ENCODE measurements around the gene MAP3K5.

MAP3K5 gene

GRCh38 chr6:136740050-136740974 is 52.0 kb downstream of the MAP3K5 start:
- no peak for DNase-seq
- no CpG with 5 or more reads among the region's 10 CpGs for WGBS (ENCODE audit: extremely low coverage, insufficient coverage, low lambda C conversion rate)

GRCh38 chr6:136739501-136739900 is 52.8 kb downstream of the MAP3K5 start:
- Histone ChIP-seq H2BK120ac (ENCODE audit: low read depth, low read length) (no peak overlapping the region), H3K56ac (ENCODE audit: low read length) (no peak overlapping the region), H3K4ac (ENCODE audit: low read depth, low read length) (no peak overlapping the region), H3K79me1 (ENCODE audit: low read length) (no peaks in the 10 kb centered on the region), H3K18ac (ENCODE audit: low read length) (no peak overlapping the region), H3K4me2 (ENCODE audit: low read length) (no peak overlapping the region), H3K23ac (ENCODE audit: low read length) (no peak overlapping the region), H3K4me3 (ENCODE audit: low read length) (no peak overlapping the region), H4K5ac (ENCODE audit: low read length) (no peak overlapping the region), H3K4me1 (ENCODE audit: control insufficient read depth, low read depth, low read length) (no peaks in the 10 kb centered on the region), H2BK5ac (ENCODE audit: low read length) (no peak overlapping the region), H3K9ac (ENCODE audit: low read length) (no peak overlapping the region), H3K27me3 (ENCODE audit: insufficient read depth, low read length, poor library complexity) (no peaks in the 10 kb centered on the region), H3K27ac (ENCODE audit: low read depth, low read length) (no peak overlapping the region), H2BK15ac (replicated peaks; ENCODE audit: low read depth) (no peak overlapping the region), H3K79me2 (ENCODE audit: control insufficient read depth, insufficient read depth, low read length) (no peaks in the 10 kb centered on the region), H2AK5ac (ENCODE audit: low read length) (no peak overlapping the region), H4K8ac (ENCODE audit: low read depth, low read length) (no peak overlapping the region), H3K36me3 (ENCODE audit: control insufficient read depth, insufficient read depth, low read length) (no peaks in the 10 kb centered on the region)
- no CpG with 5 or more reads among the region's 3 CpGs for WGBS (ENCODE audit: extremely low coverage, insufficient coverage, low lambda C conversion rate)
- DNase-seq = no peak

More at GRCh38 chr6:136740050-136740974, 52.0 kb downstream of the MAP3K5 start:
- no peak overlapping the region for H2BK15ac ChIP-seq (replicated peaks; ENCODE audit: low read depth)
- no peak overlapping the region for H2AK5ac ChIP-seq (ENCODE audit: low read length)
- H2BK120ac ChIP-seq (ENCODE audit: low read depth, low read length) = no peak overlapping the region
- H3K18ac ChIP-seq (ENCODE audit: low read length) = no peak overlapping the region
- H3K9ac ChIP-seq (ENCODE audit: low read length) = no peak overlapping the region
- no peaks in the 10 kb centered on the region for H3K79me1 ChIP-seq (ENCODE audit: low read length)
- no peaks in the 10 kb centered on the region for H3K27me3 ChIP-seq (ENCODE audit: insufficient read depth, low read length, poor library complexity)
- H4K5ac ChIP-seq (ENCODE audit: low read length) = no peak overlapping the region
- H3K4ac ChIP-seq (ENCODE audit: low read depth, low read length) = no peak overlapping the region
- no peak overlapping the region for H3K4me3 ChIP-seq (ENCODE audit: low read length)
- H3K56ac ChIP-seq (ENCODE audit: low read length) = no peak overlapping the region
- no peaks in the 10 kb centered on the region for H3K36me3 ChIP-seq (ENCODE audit: control insufficient read depth, insufficient read depth, low read length)
- no peak overlapping the region for H2BK5ac ChIP-seq (ENCODE audit: low read length)
- H3K23ac ChIP-seq (ENCODE audit: low read length) = no peak overlapping the region
- H3K79me2 ChIP-seq (ENCODE audit: control insufficient read depth, insufficient read depth, low read length) = no peaks in the 10 kb centered on the region
- H4K8ac ChIP-seq (ENCODE audit: low read depth, low read length) = no peak overlapping the region
- no peak overlapping the region for H3K4me2 ChIP-seq (ENCODE audit: low read length)
- H3K4me1 ChIP-seq (ENCODE audit: control insufficient read depth, low read depth, low read length) = no peaks in the 10 kb centered on the region
- H3K27ac ChIP-seq (ENCODE audit: low read depth, low read length) = no peak overlapping the region

GRCh38 chr6:136739071-136739470 is 53.2 kb downstream of the MAP3K5 start:
- WGBS (ENCODE audit: extremely low coverage, insufficient coverage, low lambda C conversion rate) = no CpG with 5 or more reads among the region's 4 CpGs
- Histone ChIP-seq H3K4me1 (ENCODE audit: control insufficient read depth, low read depth, low read length) (no peaks in the 10 kb centered on the region), H3K36me3 (ENCODE audit: control insufficient read depth, insufficient read depth, low read length) (no peaks in the 10 kb centered on the region), H3K56ac (ENCODE audit: low read length) (no peak overlapping the region), H3K4me2 (ENCODE audit: low read length) (no peak overlapping the region), H2BK15ac (replicated peaks; ENCODE audit: low read depth) (no peak overlapping the region), H3K27me3 (ENCODE audit: insufficient read depth, low read length, poor library complexity) (no peaks in the 10 kb centered on the region), H3K79me1 (ENCODE audit: low read length) (no peaks in the 10 kb centered on the region), H2BK5ac (ENCODE audit: low read length) (no peak overlapping the region), H2AK5ac (ENCODE audit: low read length) (no peak overlapping the region), H3K4ac (ENCODE audit: low read depth, low read length) (no peak overlapping the region), H3K4me3 (ENCODE audit: low read length) (no peak overlapping the region), H2BK120ac (ENCODE audit: low read depth, low read length) (no peak overlapping the region), H3K27ac (ENCODE audit: low read depth, low read length) (no peak overlapping the region), H4K8ac (ENCODE audit: low read depth, low read length) (no peak overlapping the region), H3K9ac (ENCODE audit: low read length) (no peak overlapping the region), H3K23ac (ENCODE audit: low read length) (no peak overlapping the region), H4K5ac (ENCODE audit: low read length) (no peak overlapping the region), H3K79me2 (ENCODE audit: control insufficient read depth, insufficient read depth, low read length) (no peaks in the 10 kb centered on the region), H3K18ac (ENCODE audit: low read length) (no peak overlapping the region)
- DNase-seq = no peak

- Histone ChIP-seq H3K56ac (ENCODE audit: low read length) (no peak overlapping the region), H2AK5ac (ENCODE audit: low read length) (no peak overlapping the region), H3K79me2 (ENCODE audit: control insufficient read depth, insufficient read depth, low read length) (no peaks in the 10 kb centered on the region), H3K4ac (ENCODE audit: low read depth, low read length) (no peak overlapping the region), H3K4me1 (ENCODE audit: control insufficient read depth, low read depth, low read length) (no peaks in the 10 kb centered on the region), H3K27ac (ENCODE audit: low read depth, low read length) (no peak overlapping the region), H3K4me2 (ENCODE audit: low read length) (no peak overlapping the region), H4K5ac (ENCODE audit: low read length) (no peak overlapping the region), H3K9ac (ENCODE audit: low read length) (no peak overlapping the region), H3K36me3 (ENCODE audit: control insufficient read depth, insufficient read depth, low read length) (no peaks in the 10 kb centered on the region), H2BK5ac (ENCODE audit: low read length) (no peak overlapping the region), H4K8ac (ENCODE audit: low read depth, low read length) (no peak overlapping the region), H3K4me3 (ENCODE audit: low read length) (no peak overlapping the region), H3K18ac (ENCODE audit: low read length) (no peak overlapping the region), H3K79me1 (ENCODE audit: low read length) (no peaks in the 10 kb centered on the region), H2BK15ac (replicated peaks; ENCODE audit: low read depth) (no peak overlapping the region), H3K27me3 (ENCODE audit: insufficient read depth, low read length, poor library complexity) (no peaks in the 10 kb centered on the region), H2BK120ac (ENCODE audit: low read depth, low read length) (no peak overlapping the region), H3K23ac (ENCODE audit: low read length) (no peak overlapping the region)
- no CpG with 5 or more reads among the region's 6 CpGs for WGBS (ENCODE audit: extremely low coverage, insufficient coverage, low lambda C conversion rate)
- DNase-seq = no peak
Measured at GRCh38 chr6:136738692-136739057, 53.6 kb downstream of the MAP3K5 start.

- Histone ChIP-seq H3K9ac (ENCODE audit: low read length) (no peak overlapping the region), H4K5ac (ENCODE audit: low read length) (no peak overlapping the region), H3K27me3 (ENCODE audit: insufficient read depth, low read length, poor library complexity) (no peaks in the 10 kb centered on the region), H2BK120ac (ENCODE audit: low read depth, low read length) (no peak overlapping the region), H3K4me1 (ENCODE audit: control insufficient read depth, low read depth, low read length) (no peaks in the 10 kb centered on the region), H3K23ac (ENCODE audit: low read length) (no peak overlapping the region), H2BK15ac (replicated peaks; ENCODE audit: low read depth) (no peak overlapping the region), H2AK5ac (ENCODE audit: low read length) (no peak overlapping the region), H3K27ac (ENCODE audit: low read depth, low read length) (no peak overlapping the region), H3K4ac (ENCODE audit: low read depth, low read length) (no peak overlapping the region), H2BK5ac (ENCODE audit: low read length) (no peak overlapping the region), H3K36me3 (ENCODE audit: control insufficient read depth, insufficient read depth, low read length) (no peaks in the 10 kb centered on the region), H3K18ac (ENCODE audit: low read length) (no peak overlapping the region), H3K4me2 (ENCODE audit: low read length) (no peak overlapping the region), H3K4me3 (ENCODE audit: low read length) (no peak overlapping the region), H4K8ac (ENCODE audit: low read depth, low read length) (no peak overlapping the region), H3K56ac (ENCODE audit: low read length) (no peak overlapping the region), H3K79me2 (ENCODE audit: control insufficient read depth, insufficient read depth, low read length) (no peaks in the 10 kb centered on the region), H3K79me1 (ENCODE audit: low read length) (no peaks in the 10 kb centered on the region)
- no CpG with 5 or more reads among the region's 9 CpGs for WGBS (ENCODE audit: extremely low coverage, insufficient coverage, low lambda C conversion rate)
- DNase-seq = no peak
Measured at GRCh38 chr6:136737871-136738691, 54.2 kb downstream of the MAP3K5 start.
